Measurements from ENCODE around the gene SLC38A10. TPM values are rescaled to one million over a fixed set of nuclear protein-coding genes. Genes with fewer than 3 reads are reported as not detected.

SLC38A10 gene
- total and polyA plus RNA-seq, 2 of the 13 experiments (the other 11 are each of a cell fraction or from before 2014, with no cell fraction given) = 23.4 to 55.8 TPM

- TF ChIP-seq SNAPC5 (CRISPR knock-in tag; IDR thresholded peaks at IDR 0.05; ENCODE audit: borderline replicate concordance) = no peak
- TF ChIP-seq MTA1 (CRISPR knock-in tag; IDR thresholded peaks at IDR 0.05; ENCODE audit: borderline replicate concordance) = peak; percentile 56; the same call in 1 of the 2 replicates
- no peak for TF ChIP-seq MXD4 (CRISPR knock-in tag; IDR thresholded peaks at IDR 0.05)
- no peak for TF ChIP-seq HOMEZ (CRISPR knock-in tag; IDR thresholded peaks at IDR 0.05; ENCODE audit: low read depth)
- TF ChIP-seq ZNF83 (CRISPR knock-in tag; IDR thresholded peaks at IDR 0.05; ENCODE audit: borderline replicate concordance) = no peak
- TF ChIP-seq ZNF18 (CRISPR knock-in tag; IDR thresholded peaks at IDR 0.05; ENCODE audit: insufficient replicate concordance) = no peak
- no peak; the same call in 1 of the 2 replicates for TF ChIP-seq MEIS2 (CRISPR knock-in tag; IDR thresholded peaks at IDR 0.05)
- no peak for TF ChIP-seq ZFAT (CRISPR knock-in tag; conservative IDR thresholded peaks at IDR 0.05)
- TF ChIP-seq ZNF264 (CRISPR knock-in tag; IDR thresholded peaks at IDR 0.05) = no peak
- no peak for TF ChIP-seq SMAD9 (CRISPR knock-in tag; IDR thresholded peaks at IDR 0.05)
- TF ChIP-seq PRPF4 (IDR thresholded peaks at IDR 0.05; ENCODE audit: low read depth, low read length, poor library complexity, severe bottlenecking) = no peak
- no peak for TF ChIP-seq ZNF207 (IDR thresholded peaks at IDR 0.05; ENCODE audit: borderline replicate concordance)
- TF ChIP-seq IRX3 (CRISPR knock-in tag; IDR thresholded peaks at IDR 0.05; ENCODE audit: borderline replicate concordance, low read depth) = 0 out of 2 replicates have a peak, but pooled peaks have one; percentile 38
- no peak for TF ChIP-seq NPAS2 (CRISPR knock-in tag; IDR thresholded peaks at IDR 0.05; ENCODE audit: borderline replicate concordance)
- 0 out of 2 replicates have a peak, but pooled peaks have one; percentile 10 for TF ChIP-seq ZHX1 (CRISPR knock-in tag; IDR thresholded peaks at IDR 0.05; ENCODE audit: low read depth)
- TF ChIP-seq SOX6 (IDR thresholded peaks at IDR 0.05) = no peak
- no peak for TF ChIP-seq SOX6 (CRISPR knock-in tag; IDR thresholded peaks at IDR 0.05)
- no peak; the same call in 1 of the 2 replicates for TF ChIP-seq ZFY (CRISPR knock-in tag; IDR thresholded peaks at IDR 0.05)
- no peak for TF ChIP-seq MNT (IDR thresholded peaks at IDR 0.05)
- TF ChIP-seq SP2 (CRISPR knock-in tag; IDR thresholded peaks at IDR 0.05) = no peak
- no peak for TF ChIP-seq ZNF563 (CRISPR knock-in tag; IDR thresholded peaks at IDR 0.05)
- TF ChIP-seq NR2F2 (IDR thresholded peaks at IDR 0.05; ENCODE audit: borderline replicate concordance, low read depth) = no peak
- no peak for TF ChIP-seq PHB2 (IDR thresholded peaks at IDR 0.05; ENCODE audit: partially characterized antibody)
- TF ChIP-seq ZNF678 (CRISPR knock-in tag; IDR thresholded peaks at IDR 0.05) = no peak
Observed at GRCh38 chr17:81245024-81245664, 50.0 kb downstream of the SLC38A10 start (continued).

All from HepG2 (cell line).